ENCODE results near the gene FOXD4L1. TPM values are rescaled to one million over a fixed set of nuclear protein-coding genes. Genes with fewer than 3 reads are reported as not detected.
"Not testable (repeated sequence)": the region's sequence is repeated elsewhere in the genome, so short reads cannot be mapped to it uniquely, and the experiment has no call there.

The FOXD4L1 gene
- polyA plus RNA-seq, 2 of the 4 experiments (the other 2 are of a cell fraction), result 0.28 to 0.67 TPM

GRCh38 chr2:113503094-113504042, 4.9 kb downstream of the FOXD4L1 start:
- peak; percentile 73 to 78 for ATAC-seq
- H3K4me2 ChIP-seq, result peak overlapping the region; percentile 98

GRCh38 chr2:113504081-113504480, 5.6 kb downstream of the FOXD4L1 start:
- FAIRE-seq; H3K27ac ChIP-seq; POLR2A ChIA-PET; H3K4me3 ChIP-seq; DNase-seq (ENCODE audit: low read depth in 1 of 2, low spot score in 1 of 2); H3K9me3 ChIP-seq; CTCF ChIA-PET; ATAC-seq: not testable (repeated sequence)
- TF ChIP-seq RNF2 (IDR thresholded peaks at IDR 0.05; ENCODE audit: borderline replicate concordance, low read depth), result peak; percentile 96
- peak; percentile 81 for TF ChIP-seq CBX8 (IDR thresholded peaks at IDR 0.05)
- 34% methylated on average over 17 of the region's 23 CpGs for whole genome bisulfite sequencing (ENCODE audit: missing lambda C conversion rate)
- peaks cover 13% of the 10 kb centered on the region; the same call in 1 of the 3 replicates for H3K4me1 ChIP-seq
- H3K4me2 ChIP-seq, result peak overlapping the region; percentile 98

More at GRCh38 chr2:113503094-113504042, 4.9 kb downstream of the FOXD4L1 start:
- Histone ChIP-seq H3K4me1 (peaks cover 13% of the 10 kb centered on the region; the same call in 1 of the 3 replicates), H3K4me3 (peak overlapping the region; percentile 48), H3K27ac (0 out of 6 replicates have a peak overlapping the region, but pooled peaks of 1 of the 2 experiments have one; percentile 24)
- H3K9me3 ChIP-seq, CTCF ChIA-PET, FAIRE-seq, POLR2A ChIA-PET: not testable (repeated sequence)
- 3% methylated on average over 18 of the region's 116 CpGs for WGBS (ENCODE audit: missing lambda C conversion rate)
- peak in 1 of 2 experiments; percentile 30 for DNase-seq (ENCODE audit: low read depth in 1 of 2, low spot score in 1 of 2)
- TF ChIP-seq RNF2 (IDR thresholded peaks at IDR 0.05; ENCODE audit: borderline replicate concordance, low read depth), result peak; percentile 25; the same call in 1 of the 2 replicates
- peak; percentile 44; the same call in 1 of the 2 replicates for TF ChIP-seq HDAC2 (IDR thresholded peaks at IDR 0.05)

- 3% methylated on average over 13 of the region's 14 CpGs for WGBS (ENCODE audit: missing lambda C conversion rate)
- peak in 1 of 2 experiments; percentile 27; a peak in 4 of 6 replicates for ATAC-seq
- DNase-seq (ENCODE audit: low read depth in 1 of 2, low spot score in 1 of 2); H3K27ac ChIP-seq; FAIRE-seq; H3K4me3 ChIP-seq; H3K4me1 ChIP-seq; POLR2A ChIA-PET; CTCF ChIA-PET; H3K9me3 ChIP-seq; H3K4me2 ChIP-seq: not testable (repeated sequence)
Measured at GRCh38 chr2:113507394-113508140, 9.1 kb downstream of the FOXD4L1 start.

GRCh38 chr2:113508187-113508586, 9.7 kb downstream of the FOXD4L1 start:
- H3K4me2 ChIP-seq; H3K27ac ChIP-seq; FAIRE-seq; H3K4me3 ChIP-seq; DNase-seq (ENCODE audit: low read depth in 1 of 2, low spot score in 1 of 2); H3K4me1 ChIP-seq; CTCF ChIA-PET; POLR2A ChIA-PET; H3K9me3 ChIP-seq: not testable (repeated sequence)
- ATAC-seq, result peak in 1 of 2 experiments; percentile 5; a peak in 1 of 6 replicates
- 21% methylated on average over 11 of the region's 11 CpGs for WGBS (ENCODE audit: missing lambda C conversion rate)

- H3K4me3 ChIP-seq; POLR2A ChIA-PET; ATAC-seq; H3K9me3 ChIP-seq; FAIRE-seq; CTCF ChIA-PET; H3K27ac ChIP-seq; DNase-seq (ENCODE audit: low read depth in 1 of 2, low spot score in 1 of 2); H3K4me1 ChIP-seq; H3K4me2 ChIP-seq: not testable (repeated sequence)
- 18% methylated on average over 3 of the region's 3 CpGs for WGBS (ENCODE audit: missing lambda C conversion rate)
Measured at GRCh38 chr2:113510913-113511312, 12.4 kb downstream of the FOXD4L1 start.

- H3K4me2 ChIP-seq; CTCF ChIA-PET; FAIRE-seq; ATAC-seq; H3K4me1 ChIP-seq; POLR2A ChIA-PET; H3K27ac ChIP-seq; DNase-seq (ENCODE audit: low read depth in 1 of 2, low spot score in 1 of 2); H3K9me3 ChIP-seq; H3K4me3 ChIP-seq: not testable (repeated sequence)
- WGBS (ENCODE audit: missing lambda C conversion rate), result 73% methylated on average over 14 of the region's 14 CpGs
Measured at GRCh38 chr2:113511859-113512258, 13.4 kb downstream of the FOXD4L1 start.

- H3K4me2 ChIP-seq; H3K4me3 ChIP-seq; ATAC-seq; H3K4me1 ChIP-seq; H3K9me3 ChIP-seq; H3K27ac ChIP-seq; CTCF ChIA-PET; DNase-seq (ENCODE audit: low read depth in 1 of 2, low spot score in 1 of 2); FAIRE-seq; POLR2A ChIA-PET: not testable (repeated sequence)
- WGBS (ENCODE audit: missing lambda C conversion rate), result 53% methylated on average over 8 of the region's 8 CpGs
Measured at GRCh38 chr2:113515457-113515856, 17.0 kb downstream of the FOXD4L1 start.

- DNase-seq (ENCODE audit: low read depth in 1 of 2, low spot score in 1 of 2); H3K4me1 ChIP-seq; CTCF ChIA-PET; ATAC-seq; H3K4me3 ChIP-seq; FAIRE-seq; H3K27ac ChIP-seq; H3K9me3 ChIP-seq; H3K4me2 ChIP-seq; POLR2A ChIA-PET: not testable (repeated sequence)
- 33% methylated on average over 3 of the region's 3 CpGs for WGBS (ENCODE audit: missing lambda C conversion rate)
Measured at GRCh38 chr2:113515995-113516394, 17.5 kb downstream of the FOXD4L1 start.

GRCh38 chr2:113517025-113517424, 18.6 kb downstream of the FOXD4L1 start:
- POLR2A ChIA-PET; H3K4me2 ChIP-seq; H3K4me3 ChIP-seq; CTCF ChIA-PET; DNase-seq (ENCODE audit: low read depth in 1 of 2, low spot score in 1 of 2); H3K4me1 ChIP-seq; ATAC-seq; FAIRE-seq; H3K27ac ChIP-seq; H3K9me3 ChIP-seq: not testable (repeated sequence)
- WGBS (ENCODE audit: missing lambda C conversion rate), result 0% methylated on average over 1 of the region's 2 CpGs

- 68% methylated on average over 6 of the region's 6 CpGs for WGBS (ENCODE audit: missing lambda C conversion rate)
- H3K4me1 ChIP-seq; H3K4me2 ChIP-seq; H3K9me3 ChIP-seq; DNase-seq (ENCODE audit: low read depth in 1 of 2, low spot score in 1 of 2); ATAC-seq; H3K4me3 ChIP-seq; POLR2A ChIA-PET; FAIRE-seq; CTCF ChIA-PET; H3K27ac ChIP-seq: not testable (repeated sequence)
Measured at GRCh38 chr2:113520837-113521236, 22.4 kb downstream of the FOXD4L1 start.
